GM23248 (cell line): Measurements from ENCODE around the gene C18orf63. TPM values are rescaled to one million over a fixed set of nuclear protein-coding genes. Genes with fewer than 3 reads are reported as not detected.
A peak's percentile ranks its signal among the peaks of the same experiment; 100 is the strongest.

ENCODE experiments used
- DNase-seq: peaks from one replicate; pipeline ENCODE4 v3.0.0-alpha.2; 2015
- H2AFZ ChIP-seq: fragments of 200-600 bp; sonication (generic); 2 replicates; pipeline ENCODE4 v1.6.1; 2016; ENCODE audit warnings: antibody characterized with exemption
- H3F3A ChIP-seq: fragments of 200-600 bp; sonication (generic); 2 replicates; pipeline ENCODE4 v1.6.1; 2016; ENCODE audit warnings: mild to moderate bottlenecking, antibody characterized with exemption, mixed run types; ENCODE audit not compliant: insufficient read depth
- H3K27ac ChIP-seq: fragments of 200-600 bp; sonication (generic); 2 replicates; pipeline ENCODE4 v1.5.1; 2016; ENCODE audit warnings: mild to moderate bottlenecking
- H3K27me3 ChIP-seq: fragments of 200-600 bp; sonication (generic); replicated peaks from 2 replicates; pipeline ENCODE4 v1.6.1; 2016; ENCODE audit warnings: mild to moderate bottlenecking; ENCODE audit not compliant: insufficient read depth
- H3K36me3 ChIP-seq: fragments of 200-600 bp; sonication (generic); 2 replicates; pipeline ENCODE4 v1.6.1; 2016; ENCODE audit warnings: low read depth, mild to moderate bottlenecking
- H3K4me1 ChIP-seq: fragments of 200-600 bp; sonication (generic); 2 replicates; pipeline ENCODE4 v1.6.1; 2016; ENCODE audit warnings: mild to moderate bottlenecking; ENCODE audit not compliant: insufficient read depth
- H3K4me2 ChIP-seq: fragments of 200-600 bp; sonication (generic); one replicate; pipeline ENCODE4 v1.6.1; 2016; ENCODE audit warnings: mild to moderate bottlenecking; ENCODE audit not compliant: unreplicated experiment
- H3K4me3 ChIP-seq: fragments of 200-600 bp; sonication (generic); 2 replicates; pipeline ENCODE4 v1.5.1; 2016; ENCODE audit warnings: mild to moderate bottlenecking
- H3K79me2 ChIP-seq: fragments of 200-600 bp; sonication (generic); 2 replicates; pipeline ENCODE4 v1.6.1; 2016; ENCODE audit warnings: mild to moderate bottlenecking; ENCODE audit not compliant: insufficient read depth
- H3K9ac ChIP-seq: fragments of 200-600 bp; sonication (generic); 2 replicates; pipeline ENCODE4 v1.6.1; 2016; ENCODE audit warnings: mild to moderate bottlenecking
- H3K9me2 ChIP-seq: fragments of 200-600 bp; sonication (generic); 2 replicates; pipeline ENCODE4 v1.6.1; 2016; ENCODE audit warnings: mixed run types, mild to moderate bottlenecking, moderate library complexity; ENCODE audit not compliant: insufficient read depth
- H3K9me3 ChIP-seq: fragments of 200-600 bp; sonication (generic); one replicate; pipeline ENCODE4 v1.6.1; 2017; ENCODE audit warnings: low read depth
- H4K20me1 ChIP-seq: fragments of 200-600 bp; sonication (generic); 2 replicates; pipeline ENCODE4 v1.6.0; 2016; ENCODE audit not compliant: insufficient read depth
- EZH2 ChIP-seq: fragments of 200-600 bp; sonication (generic); IDR thresholded peaks from 2 replicates; pipeline ENCODE4 v1.6.1; 2018; ENCODE audit warnings: antibody characterized with exemption, mild to moderate bottlenecking; ENCODE audit not compliant: insufficient read depth, poor library complexity, severe bottlenecking
- EZH2phosphoT487 ChIP-seq: fragments of 200-600 bp; sonication (generic); IDR thresholded peaks from 2 replicates; pipeline ENCODE4 v1.6.1; 2018; ENCODE audit warnings: antibody characterized with exemption, moderate library complexity, mild to moderate bottlenecking, low read depth; ENCODE audit not compliant: insufficient read depth
- WGBS, 2 experiments: methylation state at CpG; one replicate each; pipeline ENCODE4 v1.1.6; 2015 to 2017; ENCODE audit warnings: low lambda C conversion rate in 2 of 2, low coverage in 1 of 2; ENCODE audit errors: missing lambda C conversion rate in 2 of 2; 5-methylcytosine and 5-hydroxymethylcytosine counted together
- in situ Hi-C: fragments of 300-500 bp; cut with MboI; formaldehyde crosslinking; loops from 2 replicates; pipeline ENCODE4 v1.15.0; 2020
- polyA plus RNA-seq: library from polyadenylated mRNA; unstranded; fragments of >200 nt; fragmentation: Nextera tagmentation; extraction: Ambion mirVana; gene quantifications from 2 replicates; pipeline ENCODE4 v1.2.1, GENCODE V29; 2016
- total RNA-seq: library from RNA; depleted of rRNA; stranded (reverse); fragments of >200 nt; shearing (Covaris generic); gene quantifications from 2 replicates; pipeline ENCODE4 v1.2.3, GENCODE V29; 2014

Gene C18orf63
- total and polyA plus RNA-seq, 2 experiments from 2014 or later: not detected

- H3K4me3 ChIP-seq: no peak overlapping the region
- no peak overlapping the region for H2AFZ ChIP-seq
- in situ Hi-C loops: no loop called here
- H3K27ac ChIP-seq: no peak overlapping the region
- no peaks in the 10 kb centered on the region for H3K79me2 ChIP-seq
- no peaks in the 10 kb centered on the region for H3K9me2 ChIP-seq
- peaks cover 5% of the 10 kb centered on the region; the same call in 1 of the 2 replicates for H3K27me3 ChIP-seq
- WGBS, 2 experiments: 55 to 56% methylated on average over 10 of the region's 10 CpGs
- TF ChIP-seq EZH2phosphoT487: no peak
- no peak for TF ChIP-seq EZH2
- DNase-seq: no peak
- H3K4me1 ChIP-seq: no peaks in the 10 kb centered on the region
- H3K9me3 ChIP-seq: no peaks in the 10 kb centered on the region
- H3K4me2 ChIP-seq: no peak overlapping the region
- H3F3A ChIP-seq: no peaks in the 10 kb centered on the region
- no peaks in the 10 kb centered on the region for H3K36me3 ChIP-seq
- H3K9ac ChIP-seq: no peak overlapping the region
- no peaks in the 10 kb centered on the region for H4K20me1 ChIP-seq
Observed at GRCh38 chr18:74382481-74383017, 66.9 kb downstream of the C18orf63 start.

GRCh38 chr18:74387383-74387782 is 71.7 kb downstream of the C18orf63 start:
- H3K4me3 ChIP-seq: no peak overlapping the region
- WGBS, 2 experiments: 2 to 4% methylated on average over 6 of the region's 6 CpGs
- no peaks in the 10 kb centered on the region for H4K20me1 ChIP-seq
- H3F3A ChIP-seq: no peaks in the 10 kb centered on the region
- no peak overlapping the region for H3K4me2 ChIP-seq
- no peak overlapping the region for H2AFZ ChIP-seq
- DNase-seq: peak; percentile 31
- H3K27me3 ChIP-seq: peaks cover 14% of the 10 kb centered on the region
- no peaks in the 10 kb centered on the region for H3K4me1 ChIP-seq
- no peaks in the 10 kb centered on the region for H3K79me2 ChIP-seq
- no peaks in the 10 kb centered on the region for H3K9me2 ChIP-seq
- no peak for TF ChIP-seq EZH2
- TF ChIP-seq EZH2phosphoT487: no peak
- H3K36me3 ChIP-seq: no peaks in the 10 kb centered on the region
- in situ Hi-C loops: no loop called here
- H3K9me3 ChIP-seq: no peaks in the 10 kb centered on the region
- H3K9ac ChIP-seq: no peak overlapping the region
- no peak overlapping the region for H3K27ac ChIP-seq

DNA sequence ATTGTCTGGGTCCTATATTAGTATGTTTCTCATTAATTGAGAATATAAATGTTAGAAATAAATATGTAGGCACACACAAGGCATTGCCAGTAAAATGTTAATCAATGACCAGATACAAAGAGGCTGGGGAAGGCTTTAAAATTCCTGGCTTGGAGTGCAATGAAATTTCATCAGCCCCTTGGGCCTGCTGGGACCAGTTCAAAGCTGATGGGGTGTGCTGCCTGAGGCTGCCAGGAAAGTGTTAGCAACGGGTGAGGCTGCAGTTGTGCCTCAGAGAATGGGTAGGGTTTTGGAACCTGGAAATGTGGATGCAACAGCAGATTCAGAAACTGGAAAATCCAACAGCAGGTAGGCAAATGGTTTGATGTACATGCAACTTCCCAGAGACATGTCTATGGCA is 72.6 kb downstream of the C18orf63 start:
- Histone ChIP-seq H3K4me2 (no peak overlapping the region), H2AFZ (no peak overlapping the region), H3K4me3 (no peak overlapping the region), H3K27me3 (peaks cover 18% of the 10 kb centered on the region), H3K36me3 (no peaks in the 10 kb centered on the region), H3K79me2 (no peaks in the 10 kb centered on the region), H3K4me1 (no peaks in the 10 kb centered on the region), H3K27ac (no peak overlapping the region), H3K9ac (no peak overlapping the region), H4K20me1 (no peaks in the 10 kb centered on the region), H3K9me2 (no peaks in the 10 kb centered on the region), H3F3A (no peaks in the 10 kb centered on the region), H3K9me3 (no peaks in the 10 kb centered on the region)
- no peak for DNase-seq
- TF ChIP-seq EZH2: no peak
- TF ChIP-seq EZH2phosphoT487: no peak
- in situ Hi-C loops: no loop called here
- WGBS, 2 experiments: 0 to 6% methylated on average over 1 of the region's 1 CpG

- no peak overlapping the region for H3K27ac ChIP-seq
- H3K9ac ChIP-seq: no peak overlapping the region
- DNase-seq: no peak
- in situ Hi-C loops: no loop called here
- 28 to 32% methylated on average over 6 of the region's 6 CpGs for WGBS, 2 experiments
- no peaks in the 10 kb centered on the region for H3F3A ChIP-seq
- no peak overlapping the region for H3K4me2 ChIP-seq
- no peaks in the 10 kb centered on the region for H3K9me3 ChIP-seq
- no peaks in the 10 kb centered on the region for H3K36me3 ChIP-seq
- H3K9me2 ChIP-seq: no peaks in the 10 kb centered on the region
- H3K4me1 ChIP-seq: no peaks in the 10 kb centered on the region
- no peak for TF ChIP-seq EZH2phosphoT487
- no peak for TF ChIP-seq EZH2
- no peak overlapping the region for H3K4me3 ChIP-seq
- peaks cover 21% of the 10 kb centered on the region for H3K27me3 ChIP-seq
- no peaks in the 10 kb centered on the region for H3K79me2 ChIP-seq
- no peak overlapping the region for H2AFZ ChIP-seq
- H4K20me1 ChIP-seq: no peaks in the 10 kb centered on the region
Observed at GRCh38 chr18:74389171-74389927, 73.7 kb downstream of the C18orf63 start.
